Caco-2 (cell line): ENCODE data around the gene MYT1. TPM values are rescaled to one million over a fixed set of nuclear protein-coding genes. Genes with fewer than 3 reads are reported as not detected.

ENCODE experiments used
- BruUV-seq: library from RNA; stranded (reverse); fragments of 400-500 nt; replicated peaks from 2 replicates; lab custom pipeline; 2021; lab: Mats Ljungman, UMichigan
- CTCF ChIA-PET: fragments of 300-600 bp; sonication (Branson Sonifier 250); formaldehyde crosslinking; loops from one replicate; lab custom pipeline; 2022; ENCODE audit warnings: antibody characterized with exemption; lab: Charles Lee
- POLR2A ChIA-PET: fragments of 300-600 bp; sonication (Branson Sonifier 250); formaldehyde crosslinking; loops from one replicate; lab custom pipeline; 2022; ENCODE audit warnings: antibody characterized with exemption; lab: Charles Lee
- DNase-seq, 2 experiments: peaks; one replicate each; pipeline versions ENCODE4 v3.0.0 to v3.0.0-alpha.2; 2020 to 2022
- H3K27me3 ChIP-seq: replicated peaks from 2 replicates; pipeline ENCODE4 v1.6.0; 2011; ENCODE audit warnings: low read length; ENCODE audit not compliant: control insufficient read depth, insufficient read depth
- H3K36me3 ChIP-seq: 2 replicates; pipeline ENCODE4 v1.5.1; 2011; ENCODE audit warnings: low read length; ENCODE audit not compliant: control insufficient read depth, insufficient read depth
- H3K4me1 ChIP-seq: fragments of 250-450 bp; sonication (Bioruptor Pico); 2 replicates; pipeline ENCODE4 v1.5.1; 2020; ENCODE audit warnings: mild to moderate bottlenecking
- H3K4me3 ChIP-seq: 2 replicates; pipeline ENCODE4 v1.5.1; 2011; ENCODE audit warnings: low read depth, mild to moderate bottlenecking, control low read depth, low read length
- H3K9me3 ChIP-seq: fragments of 250-450 bp; sonication (Bioruptor Pico); 2 replicates; pipeline ENCODE4 v1.5.1; 2020; ENCODE audit warnings: mild to moderate bottlenecking, moderate library complexity
- H3K27ac Mint-ChIP-seq: one replicate; pipeline ENCODE4 v1.8.0; 2022; ENCODE audit warnings: mixed read lengths; ENCODE audit not compliant: unreplicated experiment
- H3K27me3 Mint-ChIP-seq: one replicate; pipeline ENCODE4 v1.8.0; 2022; ENCODE audit warnings: mixed read lengths; ENCODE audit not compliant: insufficient read depth, unreplicated experiment
- H3K36me3 Mint-ChIP-seq: one replicate; pipeline ENCODE4 v1.8.0; 2022; ENCODE audit warnings: mild to moderate bottlenecking, mixed read lengths; ENCODE audit not compliant: insufficient read depth, unreplicated experiment
- H3K4me1 Mint-ChIP-seq: one replicate; pipeline ENCODE4 v1.8.0; 2022; ENCODE audit warnings: low read depth, mixed read lengths; ENCODE audit not compliant: unreplicated experiment
- H3K4me3 Mint-ChIP-seq: one replicate; pipeline ENCODE4 v1.8.0; 2022; ENCODE audit warnings: mild to moderate bottlenecking, moderate library complexity, mixed read lengths; ENCODE audit not compliant: unreplicated experiment
- H3K9me3 Mint-ChIP-seq: one replicate; pipeline ENCODE4 v1.8.0; 2022; ENCODE audit warnings: mixed read lengths; ENCODE audit not compliant: unreplicated experiment
- CTCF ChIP-seq, 2 experiments: fragments of 200-600 bp in 1 of 2; IDR thresholded peaks; 1 replicate in 1 of 2; 2 replicates in 1 of 2; pipeline versions ENCODE4 v1.5.1 to v1.8.0; 2011 to 2022; ENCODE audit warnings: antibody characterized with exemption in 1 of 2, control low read depth in 1 of 2, inconsistent platforms in 1 of 2, low read depth in 1 of 2, low read length in 1 of 2, mild to moderate bottlenecking in 1 of 2, moderate library complexity in 1 of 2; ENCODE audit not compliant: insufficient read depth in 1 of 2, severe bottlenecking in 1 of 2, unreplicated experiment in 1 of 2
- intact Hi-C: fragments of 100-400 bp; cut with micrococcal nuclease; formaldehyde crosslinking; loops from one replicate; pipeline ENCODE4 v1.10.0; 2022; ENCODE audit not compliant: unreplicated experiment
- total RNA-seq: library from RNA; stranded (reverse); gene quantifications from 2 replicates; pipeline ENCODE4 v1.2.3, GENCODE V29; 2022

MYT1 gene
- total RNA-seq, 1 experiment from 2014 or later, result 0.25 TPM

- H3K4me3 ChIP-seq, result no peak overlapping the region
- H3K4me3 Mint-ChIP-seq, result no peak overlapping the region
- H3K9me3 Mint-ChIP-seq, result no peaks in the 10 kb centered on the region
- no peak overlapping the region for H3K27ac Mint-ChIP-seq
- intact Hi-C loops, result no loop called here
- DNase-seq, result no peak
- peaks cover 51% of the 10 kb centered on the region for H3K27me3 Mint-ChIP-seq
- H3K36me3 ChIP-seq, result no peaks in the 10 kb centered on the region
- no TSS peak for BruUV-seq
- H3K4me1 ChIP-seq, result no peaks in the 10 kb centered on the region
- H3K9me3 ChIP-seq, result no peaks in the 10 kb centered on the region
- no peaks in the 10 kb centered on the region for H3K36me3 Mint-ChIP-seq
- POLR2A ChIA-PET, result no interaction called here
- no peaks in the 10 kb centered on the region for H3K4me1 Mint-ChIP-seq
- no peak for TF ChIP-seq CTCF (IDR thresholded peaks at IDR 0.05; ENCODE audit: insufficient read depth in 1 of 2, low read depth in 1 of 2, low read length in 1 of 2, severe bottlenecking in 1 of 2, unreplicated experiment in 1 of 2)
- H3K27me3 ChIP-seq, result peaks cover 9% of the 10 kb centered on the region
- CTCF ChIA-PET, result no interaction called here
Observed at GRCh38 chr20:64163776-64164122, 503 bp upstream of the MYT1 start.

- H3K4me1 Mint-ChIP-seq, result no peaks in the 10 kb centered on the region
- Histone ChIP-seq H3K4me3 (no peak overlapping the region), H3K36me3 (no peaks in the 10 kb centered on the region), H3K9me3 (no peaks in the 10 kb centered on the region), H3K27me3 (peaks cover 9% of the 10 kb centered on the region), H3K4me1 (no peaks in the 10 kb centered on the region)
- H3K36me3 Mint-ChIP-seq, result no peaks in the 10 kb centered on the region
- TF ChIP-seq CTCF (IDR thresholded peaks at IDR 0.05; ENCODE audit: insufficient read depth in 1 of 2, low read depth in 1 of 2, low read length in 1 of 2, severe bottlenecking in 1 of 2, unreplicated experiment in 1 of 2), result no peak
- H3K9me3 Mint-ChIP-seq, result no peaks in the 10 kb centered on the region
- no peak overlapping the region for H3K27ac Mint-ChIP-seq
- intact Hi-C loops, result no loop called here
- CTCF ChIA-PET, result no interaction called here
- no peak for DNase-seq
- H3K4me3 Mint-ChIP-seq, result no peak overlapping the region
- POLR2A ChIA-PET, result no interaction called here
- peaks cover 49% of the 10 kb centered on the region for H3K27me3 Mint-ChIP-seq
- BruUV-seq, result no TSS peak
Observed at GRCh38 chr20:64165866-64166600, 1.8 kb downstream of the MYT1 start.

DNA sequence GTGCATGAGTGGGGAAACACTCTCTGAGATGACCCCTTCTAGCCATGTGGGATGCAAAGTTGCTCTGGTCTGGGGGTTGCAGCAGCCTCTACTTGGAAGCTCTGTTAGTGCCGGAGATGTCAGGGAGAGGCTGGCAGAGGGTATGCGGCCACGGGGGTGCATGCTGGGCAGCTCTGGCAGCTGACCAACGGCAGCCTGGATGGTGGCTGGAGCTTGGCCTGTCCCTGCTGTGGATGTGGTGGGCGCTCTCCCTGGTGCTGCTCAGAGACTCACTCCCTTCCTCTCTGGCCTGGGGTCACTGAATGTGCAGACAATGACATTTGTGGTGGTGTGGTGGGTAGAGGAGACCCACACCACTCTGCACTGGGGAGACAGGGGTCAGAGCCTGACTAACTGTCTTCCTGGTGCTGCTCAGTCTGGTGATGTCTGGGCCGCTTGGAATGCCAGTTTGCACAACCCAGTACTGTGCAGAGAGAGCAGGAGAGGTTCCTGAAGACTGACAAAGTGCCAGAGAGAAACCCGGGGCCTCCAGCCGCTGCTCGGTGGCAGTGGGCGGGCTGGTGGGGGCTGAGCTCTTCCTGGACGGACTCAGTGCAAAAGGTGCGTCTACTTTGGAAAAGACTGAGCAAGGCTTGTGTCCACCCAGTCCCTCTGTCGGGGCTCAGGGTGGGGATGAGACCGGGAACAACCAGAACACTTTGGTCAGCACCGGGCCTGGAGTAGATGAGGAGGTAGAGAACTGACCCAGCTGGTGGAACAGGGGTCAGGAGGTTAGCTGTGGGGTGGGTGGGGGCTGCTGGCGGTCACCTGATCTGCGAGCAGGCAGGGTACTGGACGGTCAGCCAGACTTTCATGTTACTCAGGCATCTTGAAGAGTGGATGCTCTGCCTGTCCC lies 2.7 kb downstream of the MYT1 start:
- Mint-ChIP-seq H3K4me1 (no peaks in the 10 kb centered on the region), H3K36me3 (no peaks in the 10 kb centered on the region), H3K4me3 (no peak overlapping the region), H3K27ac (no peak overlapping the region), H3K27me3 (peaks cover 45% of the 10 kb centered on the region), H3K9me3 (no peaks in the 10 kb centered on the region)
- intact Hi-C loops, result no loop called here
- peaks cover 9% of the 10 kb centered on the region for H3K27me3 ChIP-seq
- POLR2A ChIA-PET, result no interaction called here
- no peak overlapping the region for H3K4me3 ChIP-seq
- CTCF ChIA-PET, result no interaction called here
- H3K9me3 ChIP-seq, result no peaks in the 10 kb centered on the region
- no peaks in the 10 kb centered on the region for H3K36me3 ChIP-seq
- H3K4me1 ChIP-seq, result no peaks in the 10 kb centered on the region
- BruUV-seq, result no TSS peak
- DNase-seq, result peak in 1 of 2 experiments; percentile 39
- TF ChIP-seq CTCF (IDR thresholded peaks at IDR 0.05; ENCODE audit: insufficient read depth in 1 of 2, low read depth in 1 of 2, low read length in 1 of 2, severe bottlenecking in 1 of 2, unreplicated experiment in 1 of 2), result no peak
